RWPE2 (cell line): ENCODE results near the gene CA7.

Experiments used
- ATAC-seq: fragments of 200-7000 bp; cut with Tn5 transposase; 3 replicates; pipeline ENCODE4 v1.9.1; 2021; ENCODE audit warnings: low read depth
- DNase-seq: peaks from one replicate; pipeline ENCODE4 v3.0.0-alpha.2; 2020; ENCODE audit warnings: low spot score
- H3K27ac ChIP-seq: fragments of 450-650 bp; 2 replicates; pipeline ENCODE4 v1.5.1; 2017; ENCODE audit warnings: mild to moderate bottlenecking; ENCODE audit not compliant: poor library complexity, severe bottlenecking
- H3K27me3 ChIP-seq: fragments of 250-450 bp; sonication (Bioruptor Pico); 2 replicates; pipeline ENCODE4 v1.5.1; 2021; ENCODE audit warnings: mild to moderate bottlenecking, moderate library complexity; ENCODE audit not compliant: insufficient read depth, poor library complexity, severe bottlenecking
- H3K36me3 ChIP-seq: fragments of 250-450 bp; sonication (Bioruptor Pico); 2 replicates; pipeline ENCODE4 v1.5.1; 2020; ENCODE audit warnings: low read depth, mild to moderate bottlenecking, moderate library complexity
- H3K4me1 ChIP-seq: fragments of 250-450 bp; sonication (Bioruptor Pico); 2 replicates; pipeline ENCODE4 v1.5.1; 2021; ENCODE audit warnings: mild to moderate bottlenecking, moderate library complexity; ENCODE audit not compliant: insufficient read depth, poor library complexity, severe bottlenecking
- H3K4me3 ChIP-seq: fragments of 250-450 bp; sonication (Bioruptor Pico); 2 replicates; pipeline ENCODE4 v1.5.1; 2021; ENCODE audit warnings: mild to moderate bottlenecking, moderate library complexity; ENCODE audit not compliant: severe bottlenecking
- H3K9me3 ChIP-seq: fragments of 250-450 bp; sonication (Bioruptor Pico); 2 replicates; pipeline ENCODE4 v1.5.1; 2021; ENCODE audit warnings: mild to moderate bottlenecking, moderate library complexity; ENCODE audit not compliant: severe bottlenecking
- TF ChIP-seq, protein P1 (sequence below): fragments of 450-650 bp; IDR thresholded peaks from one replicate; pipeline ENCODE4 v1.5.1; 2017; ENCODE audit warnings: mild to moderate bottlenecking, moderate library complexity; ENCODE audit not compliant: poor library complexity, severe bottlenecking

CA7 gene

DNA sequence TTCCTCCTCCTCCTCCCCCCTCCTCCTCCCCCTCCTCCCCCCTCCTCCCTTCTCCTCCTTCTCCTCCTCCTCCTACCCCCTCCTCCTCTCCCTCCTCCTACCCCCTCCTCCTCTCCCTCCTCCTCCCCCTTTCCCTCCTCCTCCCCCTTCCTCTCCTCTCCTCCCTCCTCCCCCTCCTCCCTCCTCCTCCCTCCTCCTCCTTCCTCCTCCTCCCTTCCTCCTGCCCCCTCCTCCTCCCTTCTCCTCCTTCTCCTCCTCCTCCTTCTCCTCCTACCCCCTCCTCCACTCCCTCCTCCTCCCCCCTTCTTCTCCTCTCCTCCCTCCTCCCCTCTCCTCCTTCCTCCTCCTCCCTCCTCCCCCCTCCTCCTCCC, 29.5 kb downstream of the CA7 start:
- Histone ChIP-seq H3K4me1 (peaks cover 3% of the 10 kb centered on the region), H3K27ac (peak overlapping the region; percentile 63), H3K27me3 (no peaks in the 10 kb centered on the region), H3K4me3 (no peak overlapping the region), H3K9me3 (no peaks in the 10 kb centered on the region), H3K36me3 (no peaks in the 10 kb centered on the region)
- ATAC-seq (no peak), DNase-seq (no peak)
- TF ChIP-seq, protein P1, sequence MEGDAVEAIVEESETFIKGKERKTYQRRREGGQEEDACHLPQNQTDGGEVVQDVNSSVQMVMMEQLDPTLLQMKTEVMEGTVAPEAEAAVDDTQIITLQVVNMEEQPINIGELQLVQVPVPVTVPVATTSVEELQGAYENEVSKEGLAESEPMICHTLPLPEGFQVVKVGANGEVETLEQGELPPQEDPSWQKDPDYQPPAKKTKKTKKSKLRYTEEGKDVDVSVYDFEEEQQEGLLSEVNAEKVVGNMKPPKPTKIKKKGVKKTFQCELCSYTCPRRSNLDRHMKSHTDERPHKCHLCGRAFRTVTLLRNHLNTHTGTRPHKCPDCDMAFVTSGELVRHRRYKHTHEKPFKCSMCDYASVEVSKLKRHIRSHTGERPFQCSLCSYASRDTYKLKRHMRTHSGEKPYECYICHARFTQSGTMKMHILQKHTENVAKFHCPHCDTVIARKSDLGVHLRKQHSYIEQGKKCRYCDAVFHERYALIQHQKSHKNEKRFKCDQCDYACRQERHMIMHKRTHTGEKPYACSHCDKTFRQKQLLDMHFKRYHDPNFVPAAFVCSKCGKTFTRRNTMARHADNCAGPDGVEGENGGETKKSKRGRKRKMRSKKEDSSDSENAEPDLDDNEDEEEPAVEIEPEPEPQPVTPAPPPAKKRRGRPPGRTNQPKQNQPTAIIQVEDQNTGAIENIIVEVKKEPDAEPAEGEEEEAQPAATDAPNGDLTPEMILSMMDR, result no peak

DNA sequence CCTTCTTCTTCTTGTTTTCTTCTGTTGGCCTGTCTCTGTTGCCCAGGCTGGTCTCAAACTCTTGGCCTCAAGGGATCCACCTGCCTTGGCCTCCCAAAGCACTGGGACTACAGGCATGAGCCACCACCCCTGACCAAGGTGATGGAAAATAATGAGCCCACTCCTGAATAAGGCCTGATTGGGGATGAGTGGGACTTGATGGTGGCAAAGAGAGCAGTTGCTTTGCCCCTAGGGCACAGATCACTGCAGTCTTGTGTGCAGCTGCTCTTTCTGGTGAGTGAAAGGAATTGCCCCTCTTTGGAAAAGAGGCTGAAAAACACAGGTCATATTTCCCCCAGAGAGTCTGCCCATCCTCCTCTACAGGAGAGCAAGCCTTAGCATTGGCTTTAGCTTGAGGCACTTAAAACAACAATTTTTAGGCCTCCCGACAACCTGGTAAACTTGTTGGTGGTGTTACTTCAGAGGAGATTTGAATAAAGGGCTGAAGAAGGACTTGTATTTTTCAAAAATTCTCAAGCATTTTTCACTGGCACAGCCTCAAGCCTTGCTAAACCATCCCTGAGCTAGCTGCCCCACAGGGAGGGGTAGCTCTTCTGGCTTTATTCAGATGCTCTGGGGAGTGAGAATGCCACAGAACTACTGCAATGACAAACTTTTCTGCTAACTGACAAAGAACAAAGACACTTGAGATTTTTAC, 30.0 kb downstream of the CA7 start:
- TF ChIP-seq, protein P1, result no peak
- H3K36me3 ChIP-seq, result no peaks in the 10 kb centered on the region
- no peaks in the 10 kb centered on the region for H3K27me3 ChIP-seq
- H3K4me3 ChIP-seq, result no peak overlapping the region
- H3K9me3 ChIP-seq, result no peaks in the 10 kb centered on the region
- H3K27ac ChIP-seq, result peak overlapping the region; percentile 63
- no peak for DNase-seq
- ATAC-seq, result no peak
- peaks cover 3% of the 10 kb centered on the region for H3K4me1 ChIP-seq

DNA sequence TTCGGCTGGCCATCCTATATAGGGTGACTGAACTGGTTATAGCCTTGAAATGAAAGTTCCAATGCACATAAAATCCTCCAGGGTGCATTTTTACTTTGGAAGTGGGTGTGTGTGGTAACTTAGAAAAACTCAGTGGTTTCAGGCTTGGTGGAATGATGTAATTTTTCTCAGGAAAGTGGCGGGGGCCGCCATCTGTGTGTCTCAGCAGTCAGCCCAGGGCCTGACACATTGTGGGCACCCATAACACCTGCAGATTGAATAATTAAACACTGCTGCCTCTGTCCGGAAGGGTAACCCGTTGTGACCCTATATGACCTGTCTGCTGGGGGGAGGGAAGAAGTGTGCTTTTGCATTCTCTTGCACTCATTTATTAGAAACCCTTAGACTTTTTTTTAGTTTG, 33.9 kb downstream of the CA7 start:
- no peaks in the 10 kb centered on the region for H3K9me3 ChIP-seq
- no peak overlapping the region for H3K4me3 ChIP-seq
- H3K27ac ChIP-seq, result no peak overlapping the region
- H3K4me1 ChIP-seq, result peaks cover 10% of the 10 kb centered on the region
- ATAC-seq, result no peak
- no peak for DNase-seq
- H3K27me3 ChIP-seq, result no peaks in the 10 kb centered on the region
- TF ChIP-seq, protein P1, result no peak
- peaks cover 7% of the 10 kb centered on the region; the same call in 1 of the 2 replicates for H3K36me3 ChIP-seq

DNA sequence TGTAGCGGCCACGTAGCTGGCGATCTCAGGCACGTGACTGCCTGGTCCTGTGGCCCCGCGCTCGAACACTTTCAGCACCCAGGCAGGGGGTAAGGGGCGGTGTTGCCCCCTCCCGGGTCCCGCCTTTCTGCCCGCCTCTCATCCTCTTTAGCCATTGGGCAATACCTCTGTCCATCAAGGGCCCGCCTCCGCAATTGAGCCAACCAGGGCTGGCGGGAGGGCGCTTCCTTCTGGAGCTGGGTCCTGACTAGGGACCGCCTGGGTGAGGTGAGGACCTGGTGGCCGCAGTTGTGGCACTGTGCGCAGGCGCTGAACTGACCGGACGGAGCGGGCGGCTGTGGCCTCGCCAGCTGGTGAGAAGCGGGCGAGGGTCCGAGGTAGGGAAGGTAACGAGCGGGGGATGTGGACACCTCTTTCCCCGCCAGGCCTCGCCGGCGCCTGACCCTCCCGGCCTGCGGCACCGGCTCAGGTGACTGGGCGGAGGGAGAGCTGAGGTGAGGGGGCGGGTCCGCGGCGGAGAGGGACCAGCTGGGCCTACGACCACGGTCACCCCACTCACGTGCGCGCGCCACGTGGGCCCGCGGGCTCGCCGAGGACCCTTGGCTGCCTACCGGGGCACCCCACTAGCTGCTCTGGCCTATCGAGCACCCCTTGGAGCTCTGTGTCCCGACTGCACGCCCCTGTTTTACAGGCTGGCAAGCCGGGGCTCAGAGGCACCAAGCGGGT, 36.2 kb downstream of the CA7 start, which contains the start of gene PDP2:
TSS of gene PDP2 (plus strand) at position 228 of the 726 bp plus-strand sequence. CDS start 3,770 bp downstream, outside the sequence.
- TF ChIP-seq, protein P1, result no peak
- Histone ChIP-seq H3K27me3 (no peaks in the 10 kb centered on the region), H3K36me3 (peaks cover 29% of the 10 kb centered on the region), H3K9me3 (no peaks in the 10 kb centered on the region), H3K4me3 (peak within 1 kb of the TSS; percentile 63), H3K4me1 (peaks cover 6% of the 10 kb centered on the region), H3K27ac (peak within 1 kb of the TSS; percentile 34)
- ATAC-seq (peak; percentile 98), DNase-seq (peak; percentile 96)

DNA sequence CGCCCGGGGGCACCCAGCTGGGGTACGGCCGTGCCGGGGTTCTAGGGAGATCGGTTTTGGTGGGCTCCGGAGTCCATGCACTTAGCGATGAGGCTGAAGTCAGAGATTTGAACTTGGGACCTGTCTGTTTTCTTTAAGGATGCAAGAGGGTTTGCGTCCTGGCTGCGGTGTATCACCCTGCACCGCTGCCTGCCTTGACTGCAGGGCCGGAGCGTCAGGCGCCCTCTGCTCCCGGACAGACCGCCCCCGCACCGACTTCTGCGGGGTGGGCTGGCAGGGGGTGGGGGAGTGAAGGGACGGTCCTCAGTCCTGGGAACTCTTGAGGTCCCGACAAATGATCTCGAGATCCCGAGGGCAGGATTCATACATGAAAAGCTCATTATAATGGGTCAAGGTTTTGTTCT, 36.8 kb downstream of the CA7 start:
- TF ChIP-seq, protein P1, result no peak
- DNase-seq (no peak), ATAC-seq (peak; percentile 19; the same call in 2 of the 3 replicates)
- no peaks in the 10 kb centered on the region for H3K9me3 ChIP-seq
- H3K4me3 ChIP-seq, result peak overlapping the region; percentile 63
- H3K36me3 ChIP-seq, result peaks cover 34% of the 10 kb centered on the region
- peaks cover 6% of the 10 kb centered on the region for H3K4me1 ChIP-seq
- H3K27me3 ChIP-seq, result no peaks in the 10 kb centered on the region
- H3K27ac ChIP-seq, result peak overlapping the region; percentile 34
